ENCODE measurements around the gene CUL3. TPM values are rescaled to one million over a fixed set of nuclear protein-coding genes. Genes with fewer than 3 reads are reported as not detected.

Gene CUL3
- total RNA-seq, 1 donor from 2014 or later: 77.1 TPM

GRCh38 chr2:224432003-224432579 lies 153.1 kb downstream of the CUL3 start:
- no peak for DNase-seq (ENCODE audit: low spot score)

- DNase-seq (ENCODE audit: low spot score): no peak
Observed at GRCh38 chr2:224429441-224429810, 155.7 kb downstream of the CUL3 start.

- DNase-seq (ENCODE audit: low spot score): no peak
Observed at GRCh38 chr2:224428787-224429440, 156.2 kb downstream of the CUL3 start.

GRCh38 chr2:224427471-224427870 lies 157.7 kb downstream of the CUL3 start:
- no peak for DNase-seq (ENCODE audit: low spot score)

- no peak for DNase-seq (ENCODE audit: low spot score)
Observed at GRCh38 chr2:224426656-224427055, 158.5 kb downstream of the CUL3 start.

- DNase-seq (ENCODE audit: low spot score): no peak
Observed at GRCh38 chr2:224421065-224421464, 164.1 kb downstream of the CUL3 start.

Other genes starting within 250 kb of the CUL3 start
- 4.1 TPM for gene FAM124B, start 183.3 kb downstream of the CUL3 start, total RNA-seq
- not detected for gene CCDC195, start 131.0 kb upstream of the CUL3 start, total RNA-seq